GM10248 (cell line): ENCODE data around the gene GLT8D2.

Experiments used
- CTCF ChIA-PET: fragments of 300-600 bp; sonication (Branson Sonifier 250); formaldehyde crosslinking; extraction: SDS; loops from one replicate; lab custom pipeline; 2021; ENCODE audit warnings: antibody characterized with exemption; lab: Yijun Ruan, JAX
- POLR2A ChIA-PET: fragments of 350-650 bp; sonication (Branson Sonifier 250); formaldehyde crosslinking; extraction: SDS; loops from one replicate; lab custom pipeline; 2020; ENCODE audit warnings: antibody characterized with exemption; lab: Yijun Ruan, JAX
- DNase-seq: peaks from one replicate; pipeline ENCODE4 v3.0.0; 2012; ENCODE audit errors: extremely low spot score
- CTCF ChIP-seq: IDR thresholded peaks from 2 replicates; pipeline ENCODE4 v1.5.1; 2012; ENCODE audit warnings: mild to moderate bottlenecking, low read depth; ENCODE audit errors: extremely low read depth, missing control alignments, control extremely low read depth

The GLT8D2 gene

GRCh38 chr12:104056419-104056972, 6.5 kb upstream of the GLT8D2 start:
- POLR2A ChIA-PET = no interaction called here
- no peak for DNase-seq

GRCh38 chr12:104055686-104056388, 5.8 kb upstream of the GLT8D2 start:
- TF ChIP-seq CTCF = no peak
- POLR2A ChIA-PET = no interaction called here
- CTCF ChIA-PET = interaction anchor here (1.2 to 5.8 kb wide), 2 partner anchors 10 to 53 kb away, joined by 5 to 37 read pairs; no protein-coding TSS in a partner anchor
- DNase-seq = no peak

More at GRCh38 chr12:104056419-104056972, 6.5 kb upstream of the GLT8D2 start:
- TF ChIP-seq CTCF = no peak
- CTCF ChIA-PET = interaction anchor here (1.2 to 5.8 kb wide), 2 partner anchors 10 to 53 kb away, joined by 5 to 37 read pairs; no protein-coding TSS in a partner anchor

GRCh38 chr12:104054681-104055346, 4.8 kb upstream of the GLT8D2 start:
- no peak for TF ChIP-seq CTCF
- ChIA-PET CTCF (interaction anchor here (1.2 to 5.8 kb wide), 2 partner anchors 13 to 54 kb away, joined by 5 to 37 read pairs; no protein-coding TSS in a partner anchor), POLR2A (no interaction called here)
- DNase-seq = no peak

- TF ChIP-seq CTCF = no peak
- POLR2A ChIA-PET = no interaction called here
- CTCF ChIA-PET = no interaction called here
- DNase-seq = no peak
Observed at GRCh38 chr12:104050436-104050835, 449 bp upstream of the GLT8D2 start.

GRCh38 chr12:104049278-104049902, 597 bp downstream of the GLT8D2 start:
- POLR2A ChIA-PET = no interaction called here
- no peak for TF ChIP-seq CTCF
- DNase-seq = no peak
- CTCF ChIA-PET = no interaction called here

- POLR2A ChIA-PET = no interaction called here
- DNase-seq = no peak
- no peak for TF ChIP-seq CTCF
- CTCF ChIA-PET = no interaction called here
Observed at GRCh38 chr12:104048811-104049210, 1.2 kb downstream of the GLT8D2 start.
